Head of caudate nucleus (tissue), 42 donors: Measurements from ENCODE around the gene ARHGDIB.

ENCODE experiments used
- DNase-seq, 42 donors: peaks; one replicate each; pipeline versions ENCODE4 v3.0.0 to v3.0.0-alpha.2; 2020 to 2021; ENCODE audit warnings: mixed read lengths in 7 of 42
- intact Hi-C: fragments of 100-400 bp; cut with DNase I; formaldehyde crosslinking; loops from one replicate; pipeline ENCODE4 v1.15.0; 2022

ARHGDIB gene

DNA sequence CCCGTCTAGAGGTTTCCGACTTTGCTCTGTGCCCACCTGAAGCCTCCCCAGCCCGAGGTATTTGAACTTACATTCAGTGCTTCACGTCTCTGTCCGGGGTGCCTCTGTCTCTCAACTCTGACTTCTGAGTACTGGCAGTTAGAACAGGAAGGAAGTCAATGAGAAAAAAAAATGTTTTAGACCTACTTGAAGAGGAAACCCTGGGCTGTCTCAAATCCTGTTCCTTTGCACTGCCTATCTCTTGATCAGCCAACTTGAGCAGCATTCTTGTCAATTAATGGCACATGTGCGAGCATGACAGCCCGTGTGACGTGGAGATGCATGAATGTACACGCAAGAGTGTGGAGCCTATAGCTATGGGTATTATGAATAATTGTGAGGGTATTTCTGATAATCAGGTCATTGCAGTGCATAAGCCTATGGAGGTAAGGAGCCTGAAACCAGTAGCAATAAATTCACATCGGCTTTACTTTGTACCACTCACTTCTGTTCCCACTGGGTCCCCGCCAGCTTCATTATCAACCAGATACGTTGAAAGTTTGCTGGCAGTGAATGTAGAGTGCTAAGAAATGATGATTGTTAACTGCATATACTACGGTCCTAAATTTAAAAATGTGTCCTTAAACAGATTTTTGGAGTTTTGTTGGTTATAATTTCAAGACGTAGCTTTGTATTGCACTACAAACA is at the start of gene ARHGDIB:
ARHGDIB (minus strand) TSS at position 136 of the 687 bp plus-strand sequence. CDS start 10,889 bp downstream, outside the sequence.
- DNase-seq = no peak
- intact Hi-C loops = no loop called here

DNA sequence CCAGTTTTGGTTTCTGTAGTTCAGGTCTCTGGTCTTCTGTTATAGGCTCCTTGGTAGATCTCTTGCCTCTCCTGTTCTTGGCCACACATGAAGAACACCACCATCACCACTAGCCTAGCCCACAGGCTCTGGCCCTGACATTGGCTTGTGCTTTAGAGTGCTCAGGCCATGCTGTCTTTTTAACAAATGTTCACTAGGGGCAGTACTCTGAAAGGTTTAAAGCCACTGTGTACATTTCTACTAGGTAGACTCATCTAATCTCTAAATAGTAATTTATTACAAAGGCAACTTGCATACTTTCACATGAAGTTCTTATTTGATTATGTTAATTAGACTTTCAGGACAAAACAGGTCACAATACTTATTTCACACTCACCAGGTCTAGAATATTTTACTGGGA is 49.8 kb upstream of the ARHGDIB start:
- intact Hi-C loops = no loop called here
- DNase-seq = no peak

DNA sequence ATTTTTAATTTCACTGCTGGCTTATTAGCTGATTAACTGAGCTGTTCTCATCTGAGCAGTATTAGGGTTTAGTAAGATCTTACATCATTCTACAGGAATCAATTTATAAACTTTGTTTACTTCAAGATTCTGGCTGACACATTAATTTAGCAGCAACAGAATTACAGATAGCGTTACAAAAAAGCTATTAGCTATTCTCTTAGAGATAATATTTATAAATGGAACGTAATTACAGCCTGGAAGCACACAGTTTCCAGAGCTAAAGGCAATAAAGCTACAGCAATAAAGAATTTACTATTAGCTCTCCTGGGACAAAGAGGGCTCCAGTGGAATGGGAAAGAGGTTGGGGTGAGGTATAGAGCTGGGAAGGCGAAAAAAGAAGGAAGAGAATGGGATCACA is 46.1 kb upstream of the ARHGDIB start:
- no peak for DNase-seq

DNA sequence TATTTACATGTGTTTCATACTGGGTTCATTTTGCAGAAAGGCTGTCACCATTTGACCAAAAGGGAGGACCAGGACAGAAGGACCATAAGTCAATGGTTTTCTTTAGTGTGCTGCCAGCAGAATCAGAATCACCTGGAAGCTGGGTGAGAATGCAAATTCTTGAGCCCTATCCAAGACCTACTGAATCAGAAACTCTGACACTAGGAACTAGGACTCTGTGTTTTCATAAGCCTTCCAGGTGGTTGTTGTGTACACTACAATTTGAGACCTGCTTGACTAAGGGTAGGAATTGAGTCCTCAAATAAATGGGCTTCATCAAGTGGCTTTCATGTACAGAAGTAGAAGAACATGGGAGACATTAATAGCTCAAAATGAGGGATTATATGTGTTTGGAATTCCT is 43.7 kb upstream of the ARHGDIB start:
- no peak for DNase-seq
- intact Hi-C loops = no loop called here

More for the DNA sequence above, 46.1 kb upstream of the ARHGDIB start:
- intact Hi-C loops = no loop called here

DNA sequence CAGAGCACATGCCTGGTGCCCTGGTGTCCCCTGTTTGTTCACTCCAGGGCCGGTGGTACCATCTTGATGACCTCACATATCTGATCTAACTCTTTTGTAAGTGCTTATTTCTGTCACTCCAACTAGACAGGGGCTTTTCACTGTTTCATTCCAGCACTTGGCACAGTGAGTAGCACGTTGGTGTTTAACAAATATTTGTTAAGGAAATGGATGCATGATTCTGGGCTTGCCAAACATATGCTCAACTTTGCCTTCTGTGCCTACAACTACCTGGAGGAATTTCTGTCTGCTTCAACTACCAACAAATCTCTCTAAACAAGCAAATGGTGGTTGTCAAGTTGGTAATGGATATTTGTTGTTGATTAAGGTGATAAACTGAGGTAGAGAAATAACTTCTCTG is 43.0 kb upstream of the ARHGDIB start:
- intact Hi-C loops = no loop called here
- DNase-seq = no peak

DNA sequence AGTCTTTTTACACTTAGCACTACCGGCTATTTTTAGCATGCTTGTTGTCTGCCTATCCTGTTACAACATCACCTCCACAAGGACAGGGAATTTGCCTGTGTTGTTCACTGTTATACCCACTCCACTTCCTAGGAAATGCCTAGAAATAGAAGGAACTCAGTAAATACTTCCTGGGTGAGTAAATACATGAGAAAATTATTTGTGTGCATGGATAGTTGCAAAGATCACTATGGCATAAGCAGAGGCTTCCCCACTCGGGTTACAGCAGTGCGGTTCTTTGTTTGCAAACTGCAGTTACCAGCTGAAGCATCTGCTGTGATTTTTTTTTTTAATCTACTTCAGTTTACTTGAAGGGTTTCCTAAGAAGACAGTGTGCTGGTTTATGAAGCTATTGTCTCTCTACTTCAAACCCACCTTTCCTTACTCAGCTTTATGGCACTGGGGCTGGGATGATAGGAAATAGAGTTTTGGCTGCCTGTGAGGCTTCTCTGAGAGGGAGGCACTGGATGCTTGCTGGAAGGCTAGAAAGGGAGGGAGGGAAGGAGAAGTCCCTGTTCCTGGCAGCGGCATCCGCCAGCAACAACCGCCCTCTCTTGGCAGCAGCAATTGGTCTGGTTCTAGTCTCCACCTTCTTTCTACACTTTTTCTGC is 40.5 kb upstream of the ARHGDIB start:
- DNase-seq = peak in 38 of 42 donors; percentile 2 to 60 (median 31)
- intact Hi-C loops = no loop called here

DNA sequence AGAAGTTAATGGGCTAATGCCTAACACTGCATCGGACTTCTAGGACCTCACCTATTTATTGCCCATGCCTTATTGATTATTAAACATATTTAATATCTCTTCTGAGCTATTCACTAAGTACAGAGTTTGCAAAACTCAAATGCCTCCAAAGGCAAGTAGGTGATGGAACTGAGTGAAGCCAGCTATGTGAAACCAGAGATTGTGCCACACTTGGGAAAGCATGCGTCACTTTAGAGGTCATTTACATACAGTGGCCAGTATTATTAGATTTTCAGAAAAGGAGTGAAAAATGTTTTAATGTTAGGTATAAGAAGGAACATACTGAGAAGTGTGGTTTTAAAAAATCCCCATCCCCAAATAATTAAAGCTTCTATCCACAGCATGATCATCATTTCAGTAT is 39.2 kb upstream of the ARHGDIB start:
- intact Hi-C loops = no loop called here
- no peak for DNase-seq

DNA sequence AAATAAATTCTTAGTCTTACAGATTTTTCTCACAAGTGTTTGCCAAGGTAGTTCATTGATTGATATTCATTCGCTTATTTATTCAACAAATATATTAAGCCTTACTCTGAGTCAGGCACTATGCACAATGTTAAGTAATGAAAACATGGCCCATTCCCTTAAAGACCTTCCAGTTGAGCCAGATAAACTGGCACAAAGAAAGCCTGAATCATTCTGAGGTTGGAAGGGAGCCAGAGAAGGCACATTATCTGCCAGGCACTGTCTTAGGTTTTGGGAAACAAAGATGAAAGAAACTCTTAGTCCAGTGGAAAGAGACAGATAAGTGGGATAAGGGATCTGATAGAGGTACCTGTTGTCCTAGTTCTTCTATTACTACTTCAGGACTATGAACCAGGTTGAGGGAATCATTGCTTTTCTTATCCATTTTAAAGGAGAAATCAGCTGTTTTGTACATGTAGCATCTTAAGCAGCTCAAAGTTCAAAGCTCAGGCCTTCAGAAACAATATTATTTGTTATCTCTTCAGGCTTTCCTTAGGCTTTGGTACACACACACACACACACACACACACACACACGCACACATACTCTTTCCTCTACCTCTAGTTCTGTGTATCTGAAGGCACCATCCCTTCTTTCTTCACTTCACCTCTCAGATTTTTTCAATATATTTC is 38.4 kb upstream of the ARHGDIB start:
- no peak for DNase-seq
- intact Hi-C loops = loop anchor here (5.0 kb wide), 1 partner anchor 158 kb away; the partner anchor contains the start of gene ART4

DNA sequence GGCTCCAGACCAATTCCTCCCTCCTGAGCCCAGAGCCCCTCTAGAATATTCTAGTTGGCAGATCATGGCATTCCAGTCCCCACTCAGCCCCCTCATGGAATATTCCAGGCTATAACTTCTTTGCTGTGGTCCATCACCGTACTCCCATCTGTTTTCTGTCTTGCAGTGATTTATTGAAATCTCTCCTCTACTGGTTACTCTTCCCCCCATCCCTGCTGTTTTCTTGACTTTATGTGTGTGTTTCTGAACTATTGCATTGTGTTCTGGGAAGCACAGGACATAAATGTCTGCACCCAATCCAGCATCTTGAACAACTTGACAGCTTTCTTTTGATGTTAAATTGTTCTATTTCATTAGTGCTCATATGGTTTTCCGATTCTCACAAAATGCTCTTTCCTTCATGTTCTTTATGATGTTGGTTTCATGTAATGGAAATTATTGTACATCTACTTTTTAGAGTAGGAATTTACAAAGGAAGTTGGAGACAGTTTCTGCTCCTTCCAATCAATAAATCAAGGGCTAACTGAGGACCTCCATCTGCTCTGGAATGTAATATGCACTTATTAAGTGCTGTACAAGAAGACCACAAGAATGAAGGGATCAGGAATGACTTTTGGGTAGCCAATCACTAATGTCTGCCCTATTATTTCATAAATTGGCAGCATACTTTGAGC is 37.8 kb upstream of the ARHGDIB start:
- intact Hi-C loops = loop anchor here (5.0 kb wide), 1 partner anchor 157 kb away; the partner anchor contains the start of gene ART4
- no peak for DNase-seq

DNA sequence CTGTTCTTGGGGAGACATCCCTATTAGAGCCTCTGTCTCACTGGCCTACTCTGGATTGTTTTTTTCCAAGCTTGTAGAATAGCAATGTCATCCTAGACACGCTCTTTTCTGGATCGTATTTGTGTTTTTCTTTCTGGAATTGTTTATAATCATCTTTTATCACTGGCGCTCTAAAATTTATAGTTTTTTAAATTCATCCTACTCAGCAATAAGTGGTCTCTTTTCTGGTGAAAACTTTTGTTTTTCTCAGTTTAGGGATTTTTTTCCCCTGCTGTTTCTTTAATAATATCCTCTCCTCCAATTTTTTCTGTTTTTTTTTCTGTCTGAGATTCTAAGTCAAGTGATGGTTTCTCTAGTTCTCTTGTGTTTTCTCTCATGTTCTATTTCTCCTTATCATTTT is 36.6 kb upstream of the ARHGDIB start:
- DNase-seq = no peak
- intact Hi-C loops = loop anchor here (5.0 kb wide), 1 partner anchor 156 kb away; the partner anchor contains the start of gene ART4

DNA sequence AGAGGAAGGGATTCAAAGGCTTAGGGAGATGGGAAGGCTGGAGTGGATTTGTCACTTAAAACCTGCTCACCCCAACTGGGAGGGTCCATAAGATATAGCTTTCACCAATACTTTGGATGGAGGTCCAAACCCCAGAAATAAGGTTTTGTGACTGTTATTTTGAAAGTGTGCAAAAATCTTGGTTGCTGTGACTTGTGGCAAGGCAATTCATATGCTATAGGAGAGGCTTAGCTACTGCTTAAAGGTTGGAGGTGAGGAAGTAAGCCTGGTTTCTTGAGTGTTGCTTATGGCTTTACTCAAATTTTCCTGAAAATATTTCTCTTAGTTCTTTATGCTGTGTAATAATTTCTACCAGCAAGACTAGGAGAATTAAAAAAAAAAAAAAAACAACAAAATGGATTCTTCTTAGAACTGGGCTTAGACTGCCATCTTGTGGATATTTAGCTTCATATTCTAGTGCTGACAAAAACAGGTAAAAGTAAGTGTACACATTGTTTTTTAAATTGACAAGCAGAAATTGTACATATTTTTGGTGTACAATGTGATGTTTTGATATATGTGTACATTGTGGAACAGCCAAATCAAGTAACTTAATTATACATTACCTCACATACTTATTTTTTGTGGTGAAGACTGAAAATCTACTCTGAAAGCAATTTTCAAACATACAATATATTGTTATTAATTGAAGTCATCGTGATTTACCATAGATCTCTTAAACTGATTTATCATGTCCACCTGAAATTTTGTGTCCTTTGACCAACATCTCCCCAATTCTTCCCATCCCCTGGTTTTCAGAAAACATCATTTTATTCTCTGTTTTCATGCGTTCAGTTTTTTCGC is 34.4 kb upstream of the ARHGDIB start:
- DNase-seq = no peak
- intact Hi-C loops = loop anchor here (5.0 kb wide), 1 partner anchor 154 kb away; the partner anchor contains the start of gene ART4

DNA sequence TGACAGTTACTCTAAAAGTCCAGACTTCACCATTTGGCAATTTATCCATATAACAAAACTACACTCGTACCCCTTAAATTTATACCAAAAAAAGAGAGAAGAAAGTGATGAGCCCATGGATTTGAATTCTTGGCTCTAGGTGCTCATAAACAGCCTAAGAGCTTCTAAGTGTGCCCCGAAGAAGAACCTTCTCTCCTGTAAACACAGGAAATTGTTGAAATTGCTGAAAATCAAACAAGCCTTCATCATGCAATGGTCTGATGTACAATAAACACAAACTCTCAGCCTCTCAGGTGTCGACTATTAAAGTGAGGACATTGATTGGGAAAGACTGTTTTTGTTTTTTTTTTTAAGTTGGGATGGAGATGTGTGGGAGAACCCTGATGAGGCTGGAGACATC is 33.2 kb upstream of the ARHGDIB start:
- intact Hi-C loops = loop anchor here (5.0 kb wide), 1 partner anchor 152 kb away; the partner anchor contains the start of gene ART4

DNA sequence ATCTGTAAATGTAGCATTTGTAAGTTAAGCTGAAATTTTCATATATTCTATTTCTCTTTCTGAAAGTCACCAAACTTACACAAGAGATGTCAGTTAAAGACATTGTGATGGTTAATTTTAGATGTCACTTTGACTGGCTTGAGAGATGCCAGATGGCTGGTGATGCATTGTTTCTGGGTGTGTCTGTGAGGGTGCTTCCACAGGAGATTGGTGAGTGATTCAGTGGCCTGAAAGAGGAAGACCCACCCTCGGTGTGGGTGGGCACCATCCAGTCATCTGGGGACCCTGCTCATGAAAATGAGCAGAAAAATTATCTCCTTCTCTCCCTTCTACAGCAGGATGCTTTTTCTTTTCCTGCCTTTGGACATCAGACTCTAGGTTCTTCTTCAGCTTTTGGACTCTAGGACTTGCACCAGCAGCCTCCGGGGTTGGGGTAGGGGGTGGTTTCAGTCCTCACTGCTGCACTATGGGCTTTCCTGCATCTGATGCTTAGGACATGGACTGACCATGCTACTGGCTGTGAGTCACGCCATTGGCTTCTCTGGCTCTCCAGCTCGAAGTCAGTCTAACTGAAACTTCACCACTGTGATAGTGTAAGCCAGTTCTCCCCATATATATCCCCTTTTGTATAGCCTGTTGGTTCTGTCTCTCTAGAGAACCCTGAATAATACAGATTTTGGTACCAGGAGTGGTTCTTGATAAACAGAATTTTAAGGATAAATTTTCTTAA is 32.3 kb upstream of the ARHGDIB start:
- intact Hi-C loops = no loop called here
- DNase-seq = no peak

More for the DNA sequence above, 33.2 kb upstream of the ARHGDIB start:
- no peak for DNase-seq

DNA sequence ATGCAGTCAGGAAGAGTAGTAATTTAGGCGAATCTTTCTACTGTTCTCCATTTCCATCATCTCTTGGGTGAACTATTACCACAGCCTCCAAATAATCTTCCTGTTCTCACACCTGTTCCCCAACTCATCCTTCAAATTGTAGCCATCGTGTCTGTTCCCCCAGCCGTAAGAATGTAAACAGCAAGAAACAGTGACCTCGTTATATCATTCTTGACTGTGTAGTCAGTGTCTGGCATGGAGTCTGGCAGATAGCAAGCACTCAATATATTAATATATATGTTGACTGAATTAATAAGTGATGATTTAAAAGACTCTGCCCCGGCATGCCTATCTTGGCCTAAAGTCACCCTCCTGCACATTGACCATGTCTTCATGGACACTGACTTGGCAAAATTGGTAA is 31.7 kb upstream of the ARHGDIB start:
- DNase-seq = no peak
- intact Hi-C loops = no loop called here

DNA sequence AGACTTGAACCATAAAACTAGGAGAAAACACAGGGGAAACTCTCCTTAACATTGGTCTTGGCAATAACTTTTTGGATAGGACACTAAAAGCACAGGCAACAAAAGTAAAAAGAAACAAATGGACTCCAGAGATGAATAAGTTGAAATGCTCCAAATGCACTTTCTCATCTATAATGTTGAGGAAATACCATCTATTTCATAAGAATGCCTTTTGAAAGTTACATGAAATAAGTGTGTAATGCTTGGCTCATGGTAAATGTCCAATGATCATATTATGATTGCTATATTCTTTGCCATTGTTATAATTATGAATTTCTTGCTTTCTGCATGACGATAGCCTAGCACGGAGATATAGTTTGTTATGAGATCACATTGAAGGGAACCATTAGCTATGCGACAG is 31.3 kb upstream of the ARHGDIB start:
- intact Hi-C loops = no loop called here
- DNase-seq = no peak

DNA sequence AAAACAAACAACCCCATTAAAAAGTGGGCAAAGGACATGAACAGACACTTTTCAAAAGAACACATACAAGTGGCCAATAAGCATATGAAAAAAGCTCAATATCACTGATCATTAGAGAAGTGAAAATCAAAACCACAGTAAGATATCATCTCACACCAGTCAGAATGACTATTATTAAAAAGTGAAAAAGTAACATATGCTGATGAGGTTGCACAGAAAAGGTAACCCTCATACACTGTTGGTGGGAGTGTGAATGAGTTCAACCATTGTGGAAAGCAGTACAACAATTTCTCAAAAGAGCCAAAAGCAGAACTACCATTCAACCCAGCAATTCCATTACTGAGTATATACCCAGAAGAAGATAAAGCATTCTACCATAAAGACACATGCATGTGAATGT is 29.7 kb upstream of the ARHGDIB start:
- intact Hi-C loops = no loop called here
- no peak for DNase-seq

DNA sequence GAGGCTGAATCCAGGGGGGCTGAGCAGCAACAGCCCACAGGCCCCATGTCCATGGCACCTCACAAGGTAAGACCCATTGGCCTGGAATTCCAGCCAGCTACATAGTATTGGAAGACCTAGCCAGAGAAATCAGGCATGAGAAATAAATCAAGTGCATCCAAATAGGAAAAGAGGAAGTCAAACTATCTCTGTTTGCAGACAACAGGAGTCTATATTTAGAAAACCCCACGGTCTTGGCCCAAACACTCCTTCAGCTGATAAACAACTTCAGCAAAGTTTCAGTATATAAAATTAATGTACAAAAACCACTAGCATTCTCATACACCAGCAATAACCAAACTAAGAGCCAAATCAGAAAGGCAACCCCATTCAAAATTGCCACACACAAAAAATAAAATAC is 28.4 kb upstream of the ARHGDIB start:
- intact Hi-C loops = no loop called here
- no peak for DNase-seq

DNA sequence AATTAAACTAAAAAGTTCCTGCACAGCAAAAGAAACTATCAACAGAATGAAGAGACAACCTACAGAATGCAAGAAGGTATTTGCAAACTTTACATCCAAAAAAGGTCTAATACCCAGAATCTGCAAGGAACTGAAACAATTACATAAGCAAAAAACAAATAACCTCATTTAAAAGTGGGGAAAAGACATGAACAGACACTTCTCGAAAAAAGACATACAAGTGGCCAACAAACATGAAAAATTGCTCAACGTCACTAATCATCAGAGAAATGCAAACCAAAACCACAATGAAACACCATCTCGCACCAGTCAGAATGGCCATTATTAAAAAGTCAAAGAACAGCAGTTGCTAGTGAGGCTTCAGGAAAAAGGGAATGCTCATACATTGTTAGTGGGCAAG is 26.6 kb upstream of the ARHGDIB start:
- no peak for DNase-seq
- intact Hi-C loops = no loop called here
